Measurements from ENCODE around the gene INTS6.

- no peak for TF ChIP-seq EZH2 (IDR thresholded peaks at IDR 0.05; ENCODE audit: low read depth)
- TF ChIP-seq, protein P1, sequence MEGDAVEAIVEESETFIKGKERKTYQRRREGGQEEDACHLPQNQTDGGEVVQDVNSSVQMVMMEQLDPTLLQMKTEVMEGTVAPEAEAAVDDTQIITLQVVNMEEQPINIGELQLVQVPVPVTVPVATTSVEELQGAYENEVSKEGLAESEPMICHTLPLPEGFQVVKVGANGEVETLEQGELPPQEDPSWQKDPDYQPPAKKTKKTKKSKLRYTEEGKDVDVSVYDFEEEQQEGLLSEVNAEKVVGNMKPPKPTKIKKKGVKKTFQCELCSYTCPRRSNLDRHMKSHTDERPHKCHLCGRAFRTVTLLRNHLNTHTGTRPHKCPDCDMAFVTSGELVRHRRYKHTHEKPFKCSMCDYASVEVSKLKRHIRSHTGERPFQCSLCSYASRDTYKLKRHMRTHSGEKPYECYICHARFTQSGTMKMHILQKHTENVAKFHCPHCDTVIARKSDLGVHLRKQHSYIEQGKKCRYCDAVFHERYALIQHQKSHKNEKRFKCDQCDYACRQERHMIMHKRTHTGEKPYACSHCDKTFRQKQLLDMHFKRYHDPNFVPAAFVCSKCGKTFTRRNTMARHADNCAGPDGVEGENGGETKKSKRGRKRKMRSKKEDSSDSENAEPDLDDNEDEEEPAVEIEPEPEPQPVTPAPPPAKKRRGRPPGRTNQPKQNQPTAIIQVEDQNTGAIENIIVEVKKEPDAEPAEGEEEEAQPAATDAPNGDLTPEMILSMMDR (conservative IDR thresholded peaks at IDR 0.05): no peak
Measured at GRCh38 chr13:51330791-51331190, 122.0 kb downstream of the INTS6 start.
